Activated naive CD4-positive, alpha-beta T cell treated with anti-CD3 and anti-CD28 coated beads for 36 hours (primary cell): ENCODE results near the gene MIEF1. TPM values are rescaled to one million over a fixed set of nuclear protein-coding genes. Genes with fewer than 3 reads are reported as not detected.

ENCODE experiments used
- CTCF ChIA-PET: fragments of 350-600 bp; sonication (Branson Sonifier 250); formaldehyde crosslinking; loops from one replicate; lab custom pipeline; 2021; ENCODE audit warnings: antibody characterized with exemption; lab: Charles Lee
- DNase-seq: peaks from one replicate; pipeline ENCODE4 v3.0.0-alpha.2; 2020
- H3K27ac Mint-ChIP-seq: one replicate; pipeline ENCODE4 v1.8.0; 2021; ENCODE audit warnings: mild to moderate bottlenecking, mixed read lengths
- H3K27me3 Mint-ChIP-seq: one replicate; pipeline ENCODE4 v1.8.0; 2021; ENCODE audit warnings: low read depth, mixed read lengths
- H3K36me3 Mint-ChIP-seq: one replicate; pipeline ENCODE4 v1.8.0; 2021; ENCODE audit warnings: low read depth, mixed read lengths
- H3K4me1 Mint-ChIP-seq: one replicate; pipeline ENCODE4 v1.8.0; 2021; ENCODE audit warnings: low read depth, mixed read lengths
- H3K4me3 Mint-ChIP-seq: one replicate; pipeline ENCODE4 v1.8.0; 2021; ENCODE audit warnings: mild to moderate bottlenecking, moderate library complexity, mixed read lengths
- H3K9me3 Mint-ChIP-seq: one replicate; pipeline ENCODE4 v1.8.0; 2021; ENCODE audit warnings: mixed read lengths
- intact Hi-C: fragments of 100-400 bp; cut with micrococcal nuclease; formaldehyde crosslinking; loops from one replicate; pipeline ENCODE4 v1.15.1; 2023
- total RNA-seq, 2 experiments: library from RNA; stranded (reverse); gene quantifications; one replicate each; pipeline ENCODE4 v1.2.3, GENCODE V29; 2021

The MIEF1 gene
- total RNA-seq, 2 experiments from 2014 or later: 33.3 to 35.1 TPM

DNA sequence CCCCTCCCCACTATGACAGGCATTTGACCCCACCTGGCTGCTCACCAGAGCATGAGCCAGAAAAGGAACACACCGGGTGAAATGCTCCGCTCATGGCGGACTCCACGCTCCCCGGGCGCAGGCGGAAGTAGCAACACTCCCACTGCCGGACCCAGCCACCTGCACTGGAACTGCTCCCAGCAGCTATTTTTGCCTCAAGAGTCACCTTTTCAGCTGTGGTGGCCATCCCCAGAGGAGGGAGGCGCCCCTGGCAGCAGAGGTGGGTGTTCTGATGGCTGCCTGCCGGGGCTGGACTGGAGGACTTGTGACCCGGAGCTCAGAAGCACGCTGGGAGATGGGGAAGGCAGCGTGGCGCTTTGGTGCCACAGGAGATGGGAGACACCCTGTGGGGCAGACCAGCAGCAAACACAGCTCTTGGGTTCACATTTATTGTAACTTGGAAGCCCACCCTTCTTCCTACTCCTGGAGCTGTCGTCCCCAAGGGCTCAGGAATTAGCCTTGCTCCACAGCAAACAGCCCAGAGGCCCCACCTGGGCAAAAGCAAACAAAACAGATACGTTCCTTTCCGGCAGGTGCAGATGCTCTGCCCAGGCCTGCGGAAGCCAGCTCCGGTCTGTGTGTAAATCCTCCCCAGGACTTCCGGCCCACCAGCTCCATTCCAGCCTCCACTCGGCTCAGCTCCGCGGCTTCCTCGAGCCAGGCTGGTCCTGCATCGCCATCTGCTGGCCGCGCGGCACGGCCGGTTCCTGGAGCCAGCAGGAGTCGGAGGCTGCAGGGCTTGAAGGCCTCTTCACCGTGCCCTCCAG is 26.8 kb downstream of the MIEF1 start:
- CTCF ChIA-PET: interaction anchor here (0.6 to 11.1 kb wide), 28 partner anchors 8 to 508 kb away, joined by 3 to 208 read pairs (median 4); partner anchors contain the start of genes ATF4, MIEF1, RPL3 and TAB1
- H3K36me3 Mint-ChIP-seq: peaks cover 36% of the 10 kb centered on the region
- H3K27me3 Mint-ChIP-seq: no peaks in the 10 kb centered on the region

DNA sequence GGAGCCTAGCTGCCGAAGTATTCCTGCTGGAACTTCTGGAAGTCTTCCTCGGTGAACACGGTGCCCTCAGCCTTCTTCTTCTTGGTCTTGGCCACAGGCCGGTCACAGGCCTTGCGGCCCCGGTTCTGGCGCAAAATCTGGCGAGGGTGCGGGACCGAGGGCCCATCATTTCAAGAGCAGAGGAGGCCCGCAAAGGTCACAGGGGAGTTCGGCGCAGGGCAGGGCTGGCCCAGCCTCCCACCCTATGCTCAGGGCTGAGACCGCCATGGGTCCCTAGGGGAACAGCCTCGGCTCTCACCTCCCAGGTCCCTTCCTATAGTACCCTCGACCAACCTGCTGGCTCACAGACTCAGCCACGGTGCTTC is 27.4 kb downstream of the MIEF1 start:
- Mint-ChIP-seq H3K4me1 (peaks cover 73% of the 10 kb centered on the region), H3K9me3 (no peaks in the 10 kb centered on the region), H3K27me3 (no peaks in the 10 kb centered on the region), H3K27ac (peak overlapping the region; percentile 83), H3K4me3 (no peak overlapping the region), H3K36me3 (peaks cover 36% of the 10 kb centered on the region)
- DNase-seq: no peak
- CTCF ChIA-PET: interaction anchor here (0.7 to 11.1 kb wide), 24 partner anchors 9 to 507 kb away, joined by 3 to 208 read pairs (median 5); partner anchors contain the start of genes ATF4, MIEF1, RPL3 and TAB1
- intact Hi-C loops: loop anchor here (1.0 to 2.0 kb wide), 5 partner anchors 27 to 358 kb away; partner anchors contain the start of genes MIEF1 and TAB1

More for the DNA sequence above, 26.8 kb downstream of the MIEF1 start:
- Mint-ChIP-seq H3K4me1 (peaks cover 76% of the 10 kb centered on the region), H3K9me3 (no peaks in the 10 kb centered on the region), H3K4me3 (peak overlapping the region; percentile 47), H3K27ac (peak overlapping the region; percentile 83)
- peak; percentile 96 for DNase-seq
- intact Hi-C loops: loop anchor here (1.0 to 2.0 kb wide), 5 partner anchors 26 to 358 kb away; partner anchors contain the start of genes MIEF1 and TAB1

DNA sequence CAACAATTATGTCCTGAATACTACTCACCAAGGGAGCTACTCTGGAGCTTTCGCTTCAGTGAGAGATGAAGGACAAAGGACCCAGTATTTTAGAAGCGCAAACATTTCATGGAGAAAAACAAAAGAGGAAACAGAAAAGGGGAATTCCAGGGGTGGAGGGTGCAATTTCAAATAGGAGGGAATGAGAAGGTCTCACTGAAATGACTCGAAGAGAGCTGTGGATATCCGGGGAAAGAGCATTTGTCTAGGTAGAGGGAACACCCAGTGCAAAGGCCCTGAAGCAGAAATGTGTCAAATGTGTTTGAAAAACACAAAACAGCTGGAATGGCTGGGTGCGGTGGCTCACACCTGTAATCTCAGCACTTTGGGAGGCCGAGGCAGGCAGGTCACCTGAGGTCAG is 28.0 kb downstream of the MIEF1 start:
- no peaks in the 10 kb centered on the region for H3K9me3 Mint-ChIP-seq
- H3K4me3 Mint-ChIP-seq: no peak overlapping the region
- peaks cover 31% of the 10 kb centered on the region for H3K36me3 Mint-ChIP-seq
- peaks cover 67% of the 10 kb centered on the region for H3K4me1 Mint-ChIP-seq
- intact Hi-C loops: loop anchor here (5.0 to 10.0 kb wide), 3 partner anchors 647 to 1755 kb away; partner anchors contain the start of genes ADSL, RANGAP1 and TNRC6B
- no peak for DNase-seq
- CTCF ChIA-PET: interaction anchor here (0.7 to 11.1 kb wide), 10 partner anchors 14 to 514 kb away, joined by 3 to 208 read pairs (median 5); partner anchors contain the start of gene MIEF1
- no peak overlapping the region for H3K27ac Mint-ChIP-seq
- no peaks in the 10 kb centered on the region for H3K27me3 Mint-ChIP-seq

DNA sequence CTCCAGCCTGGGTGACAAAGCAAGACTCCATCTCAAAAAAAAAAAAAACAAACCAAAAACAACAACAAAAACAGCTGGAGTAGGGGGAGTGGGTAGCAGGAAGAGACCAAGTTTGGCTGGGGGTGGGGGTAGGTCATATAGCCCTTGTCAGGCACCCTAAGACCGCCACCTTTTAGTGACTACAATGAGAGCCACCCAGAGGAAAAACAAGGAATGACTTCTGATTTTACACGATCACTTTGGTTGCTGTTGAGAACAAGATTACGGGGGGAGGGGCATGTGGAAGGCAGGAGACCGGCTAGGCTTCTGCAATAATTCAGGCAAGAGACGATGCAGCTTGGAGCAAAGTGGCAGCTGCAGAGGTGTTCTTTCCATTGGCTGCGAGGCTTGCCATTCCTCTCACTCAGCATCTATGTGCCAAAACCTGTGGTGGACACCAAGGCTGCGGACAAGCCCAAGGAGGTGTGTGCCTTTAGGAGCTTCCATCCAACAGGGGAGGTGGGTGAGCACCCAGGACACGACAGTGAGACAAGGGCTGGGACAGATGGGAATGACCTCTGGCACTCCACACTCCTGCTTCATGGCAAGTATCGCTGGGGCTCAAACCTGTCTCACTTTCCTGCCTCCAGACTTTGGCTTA is 28.7 kb downstream of the MIEF1 start:
- DNase-seq: peak; percentile 47

DNA sequence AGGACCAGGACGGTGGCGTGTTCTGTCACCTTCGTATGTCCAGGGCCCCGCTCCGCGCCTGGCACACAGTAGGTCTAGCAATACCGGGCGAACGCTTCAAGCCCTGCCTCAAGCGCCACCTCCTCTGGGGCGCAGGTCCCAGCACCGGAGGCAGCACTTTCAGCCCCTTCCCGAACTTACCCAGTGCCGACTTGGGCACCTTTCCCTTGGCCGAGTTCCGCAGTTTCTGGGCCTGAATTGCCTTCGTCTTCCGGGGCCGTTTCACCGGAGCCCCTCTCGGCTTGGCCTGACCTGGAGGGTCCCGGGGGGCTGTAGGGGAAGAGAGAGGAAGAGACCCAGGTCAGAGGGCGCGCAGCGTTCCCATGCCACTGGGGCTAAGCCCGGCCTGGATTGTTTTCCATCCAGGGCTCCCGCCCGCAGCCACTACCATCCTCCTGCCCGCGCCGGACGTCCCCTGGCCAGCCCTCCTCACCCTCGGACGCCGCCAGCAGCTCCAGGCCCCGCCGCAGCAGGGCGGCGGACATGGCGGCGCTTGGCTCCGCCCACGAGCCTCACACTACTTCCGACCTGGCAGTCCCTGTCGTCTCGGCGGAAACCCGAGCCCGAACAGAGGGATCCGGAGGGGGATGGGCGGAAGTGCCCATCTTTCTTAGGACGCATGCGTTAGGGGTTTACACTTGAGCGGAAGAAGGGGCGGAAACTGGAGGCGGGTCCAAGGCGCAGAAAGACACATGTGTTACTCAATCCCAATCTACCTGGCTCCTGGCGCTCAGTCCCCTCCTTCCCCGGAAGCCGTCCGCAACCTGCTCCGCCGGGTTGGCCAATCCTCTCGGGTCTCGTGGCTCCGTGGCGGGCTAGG is 30.4 kb downstream of the MIEF1 start, which contains the start of gene RPS19BP1:
Gene RPS19BP1 (minus strand): TSS at position 534 of the 859 bp plus-strand sequence. CDS start 10 bp downstream, at position 524.
- CTCF ChIA-PET: interaction anchor here (1.1 to 11.1 kb wide), 4 partner anchors 38 to 216 kb away, joined by 3 to 208 read pairs (median 4); no protein-coding TSS in a partner anchor
- Mint-ChIP-seq H3K36me3 (peaks cover 23% of the 10 kb centered on the region), H3K9me3 (no peaks in the 10 kb centered on the region), H3K27me3 (no peaks in the 10 kb centered on the region), H3K4me1 (peaks cover 49% of the 10 kb centered on the region), H3K27ac (peak within 1 kb of the TSS; percentile 91), H3K4me3 (peak within 1 kb of the TSS; percentile 94)
- intact Hi-C loops: loop anchor here (1.0 to 10.0 kb wide), 8 partner anchors 12 to 1752 kb away; partner anchors contain the start of genes ADSL, ATF4, RANGAP1 and RPL3
- peak; percentile 100 for DNase-seq

More for the DNA sequence above, 28.7 kb downstream of the MIEF1 start:
- Mint-ChIP-seq H3K36me3 (peaks cover 26% of the 10 kb centered on the region), H3K4me3 (peak overlapping the region; percentile 94), H3K9me3 (no peaks in the 10 kb centered on the region), H3K27me3 (no peaks in the 10 kb centered on the region), H3K27ac (peak overlapping the region; percentile 40), H3K4me1 (peaks cover 61% of the 10 kb centered on the region)
- intact Hi-C loops: loop anchor here (5.0 to 10.0 kb wide), 3 partner anchors 646 to 1754 kb away; partner anchors contain the start of genes ADSL, RANGAP1 and TNRC6B
- CTCF ChIA-PET: interaction anchor here (0.6 to 11.1 kb wide), 14 partner anchors 15 to 1235 kb away, joined by 3 to 208 read pairs (median 4); partner anchors contain the start of gene MIEF1

DNA sequence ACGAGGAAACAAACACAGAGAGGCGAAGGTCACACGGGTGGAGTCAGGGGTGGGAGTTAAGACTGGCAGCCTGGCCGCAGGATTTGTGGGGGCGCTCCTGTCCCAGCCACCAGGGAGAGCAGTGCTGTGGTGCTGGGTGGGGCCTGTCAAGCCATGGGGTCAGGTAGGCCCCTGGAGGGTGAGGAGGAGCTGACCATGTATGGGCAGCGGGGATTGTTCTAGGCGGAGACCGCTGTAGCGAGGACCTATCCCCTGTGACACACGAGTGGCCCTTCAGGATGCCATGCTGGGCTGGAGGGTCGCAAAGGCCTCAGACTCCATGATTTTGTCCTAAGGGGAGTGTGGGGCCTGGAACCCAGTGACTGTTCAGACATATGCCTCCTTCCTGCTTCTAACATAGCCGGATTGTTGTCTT is 32.0 kb downstream of the MIEF1 start:
- H3K4me1 Mint-ChIP-seq: peaks cover 33% of the 10 kb centered on the region
- no peaks in the 10 kb centered on the region for H3K27me3 Mint-ChIP-seq
- no peaks in the 10 kb centered on the region for H3K9me3 Mint-ChIP-seq
- H3K27ac Mint-ChIP-seq: peak overlapping the region; percentile 4
- no peak overlapping the region for H3K4me3 Mint-ChIP-seq
- CTCF ChIA-PET: interaction anchor here (0.6 to 4.1 kb wide), 35 partner anchors 10 to 814 kb away, joined by 3 to 67 read pairs (median 5); partner anchors contain the start of gene TAB1
- DNase-seq: no peak
- H3K36me3 Mint-ChIP-seq: peaks cover 17% of the 10 kb centered on the region
- intact Hi-C loops: loop anchor here (1.0 to 10.0 kb wide), 4 partner anchors 490 to 1751 kb away; partner anchors contain the start of genes ADSL, RANGAP1 and TNRC6B

DNA sequence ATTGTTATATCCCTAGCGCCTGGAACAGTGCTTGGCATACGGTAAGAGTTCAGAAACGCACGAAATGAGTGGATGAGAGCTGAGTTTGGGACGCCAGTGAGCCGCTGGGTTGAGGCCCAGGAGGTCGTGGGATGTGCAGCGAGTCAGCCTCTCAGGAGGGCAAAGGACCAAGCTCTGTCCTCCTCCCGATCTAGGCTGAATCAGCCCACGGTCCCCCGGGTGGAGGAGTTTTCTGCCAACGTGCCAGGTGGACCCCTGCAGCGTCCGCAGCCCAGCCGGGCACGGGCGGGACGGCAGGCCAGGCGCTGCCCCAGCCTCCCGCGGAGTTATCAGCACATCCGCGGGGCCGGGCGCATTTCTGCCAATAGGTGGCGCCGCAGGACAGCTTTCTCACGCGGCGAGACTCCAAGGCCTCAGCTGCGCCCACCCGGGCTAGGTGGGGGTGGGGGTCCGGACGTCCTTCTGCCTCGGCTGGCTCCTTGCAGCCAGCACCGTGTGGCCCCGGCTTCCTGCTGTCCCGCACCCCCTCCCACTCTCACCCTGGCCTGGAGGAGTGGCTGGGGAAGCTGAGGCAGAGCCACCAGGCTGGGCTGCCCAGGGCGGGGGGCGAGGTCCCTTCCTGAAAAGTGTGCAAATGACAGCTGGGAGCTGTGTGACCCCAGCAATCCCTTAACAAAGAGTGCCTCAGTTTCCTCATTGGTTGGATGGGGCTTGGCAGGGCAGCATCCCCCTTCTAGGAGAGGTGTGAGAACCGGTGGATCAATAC is 32.7 kb downstream of the MIEF1 start:
- Mint-ChIP-seq H3K27ac (peak overlapping the region; percentile 4), H3K9me3 (no peaks in the 10 kb centered on the region), H3K4me1 (peaks cover 26% of the 10 kb centered on the region), H3K4me3 (no peak overlapping the region), H3K36me3 (peaks cover 15% of the 10 kb centered on the region), H3K27me3 (no peaks in the 10 kb centered on the region)
- DNase-seq: peak; percentile 89
- CTCF ChIA-PET: interaction anchor here (0.6 to 4.1 kb wide), 38 partner anchors 10 to 813 kb away, joined by 3 to 67 read pairs (median 5); partner anchors contain the start of gene TAB1
- intact Hi-C loops: loop anchor here (1.0 to 10.0 kb wide), 4 partner anchors 490 to 1750 kb away; partner anchors contain the start of genes ADSL, RANGAP1 and TNRC6B

DNA sequence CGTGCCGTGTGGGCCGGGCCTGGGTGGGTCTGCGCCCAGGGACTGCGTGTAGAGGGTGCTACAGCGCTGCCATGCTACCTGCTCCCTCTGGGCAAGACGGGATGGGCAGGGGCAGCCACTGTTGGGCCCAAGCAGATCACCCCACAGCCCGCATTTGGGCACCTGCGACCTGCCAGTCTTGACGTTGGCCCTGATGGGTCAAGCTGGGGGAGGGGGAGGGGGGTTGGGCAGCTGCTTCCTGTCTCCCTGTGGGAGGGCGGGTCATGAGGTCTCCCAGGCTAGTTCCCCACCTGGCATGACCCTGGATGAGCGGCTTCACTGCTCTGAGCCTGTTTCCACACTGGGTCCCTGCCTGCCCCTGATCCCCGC is 33.3 kb downstream of the MIEF1 start:
- Mint-ChIP-seq H3K27me3 (no peaks in the 10 kb centered on the region), H3K4me1 (peaks cover 20% of the 10 kb centered on the region), H3K36me3 (peaks cover 10% of the 10 kb centered on the region), H3K27ac (no peak overlapping the region), H3K4me3 (no peak overlapping the region), H3K9me3 (no peaks in the 10 kb centered on the region)
- intact Hi-C loops: loop anchor here (10.0 kb wide), 1 partner anchor 1749 kb away; the partner anchor contains the start of gene RANGAP1
- no peak for DNase-seq
- CTCF ChIA-PET: interaction anchor here (0.6 to 4.1 kb wide), 27 partner anchors 9 to 813 kb away, joined by 3 to 67 read pairs (median 6); no protein-coding TSS in a partner anchor

DNA sequence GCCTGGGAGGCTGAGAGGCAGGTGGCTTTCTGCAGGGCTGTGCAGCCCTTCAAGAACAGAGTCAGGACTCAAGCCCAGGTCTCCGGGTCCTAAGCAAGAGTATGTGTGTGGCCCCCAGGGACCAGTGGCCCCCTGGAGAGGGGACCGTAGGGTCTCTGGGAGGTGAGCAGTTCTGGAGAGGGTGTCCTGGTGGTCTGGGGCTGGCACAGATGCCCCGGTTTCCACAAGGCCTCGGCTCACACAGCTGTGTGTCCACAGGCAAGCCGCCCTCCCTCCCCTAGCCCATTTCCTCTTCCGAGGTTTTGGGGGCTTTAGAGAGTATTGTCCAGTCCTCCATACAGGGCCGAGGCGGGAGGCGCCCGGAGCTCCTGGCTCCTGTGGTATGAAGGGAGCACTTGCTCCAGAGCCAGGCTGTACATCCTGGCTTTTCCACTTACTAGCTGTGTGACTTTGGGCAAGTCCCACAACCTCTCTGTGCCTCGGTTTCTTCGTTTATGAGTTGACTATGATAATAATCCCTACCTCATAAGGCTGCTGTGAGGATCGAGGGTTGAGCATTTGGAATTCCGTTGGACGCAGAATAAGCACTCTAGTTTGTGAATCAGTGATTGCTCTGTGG is 33.9 kb downstream of the MIEF1 start:
- Mint-ChIP-seq H3K9me3 (no peaks in the 10 kb centered on the region), H3K27ac (no peak overlapping the region), H3K27me3 (no peaks in the 10 kb centered on the region), H3K4me3 (no peak overlapping the region), H3K36me3 (peaks cover 5% of the 10 kb centered on the region), H3K4me1 (peaks cover 14% of the 10 kb centered on the region)
- no peak for DNase-seq
- CTCF ChIA-PET: interaction anchor here (1.2 to 4.1 kb wide), 12 partner anchors 8 to 812 kb away, joined by 3 to 67 read pairs (median 6); no protein-coding TSS in a partner anchor
- intact Hi-C loops: loop anchor here (10.0 kb wide), 1 partner anchor 1749 kb away; the partner anchor contains the start of gene RANGAP1

DNA sequence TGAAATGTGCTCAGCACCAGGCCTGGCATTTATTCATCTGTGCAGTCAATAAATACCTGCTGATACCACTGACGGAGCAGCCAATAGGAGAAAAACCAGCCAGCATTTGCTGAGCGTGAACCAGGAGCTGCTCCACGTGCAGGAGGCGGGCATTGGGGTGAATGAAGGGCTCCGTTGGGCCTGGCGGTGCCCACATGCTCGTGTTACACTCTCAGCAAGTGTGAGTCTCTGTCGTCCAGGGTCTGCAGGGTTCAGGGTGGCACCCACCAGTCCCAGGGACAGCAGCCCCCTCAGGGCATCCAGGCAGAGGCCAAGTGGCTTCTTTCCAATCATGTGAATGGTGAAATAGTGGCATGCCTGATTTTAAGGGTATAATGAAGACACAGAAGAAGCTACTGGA is 34.6 kb downstream of the MIEF1 start:
- CTCF ChIA-PET: interaction anchor here (1.2 to 4.1 kb wide), 3 partner anchors 23 to 489 kb away, joined by 3 to 67 read pairs (median 9); no protein-coding TSS in a partner anchor

More for the DNA sequence above, 34.6 kb downstream of the MIEF1 start:
- H3K9me3 Mint-ChIP-seq: no peaks in the 10 kb centered on the region
- peaks cover 2% of the 10 kb centered on the region for H3K36me3 Mint-ChIP-seq
- DNase-seq: no peak
- H3K27me3 Mint-ChIP-seq: no peaks in the 10 kb centered on the region
- intact Hi-C loops: loop anchor here (10.0 kb wide), 1 partner anchor 1748 kb away; the partner anchor contains the start of gene RANGAP1
- H3K27ac Mint-ChIP-seq: no peak overlapping the region
- H3K4me1 Mint-ChIP-seq: peaks cover 7% of the 10 kb centered on the region
- H3K4me3 Mint-ChIP-seq: no peak overlapping the region
